SK-N-SH treated with all-trans-retinoic acid at 6 μM for 48 hours (cell line): ENCODE results near the gene CAMK2B.
A peak's percentile ranks its signal among the peaks of the same experiment; 100 is the strongest.

Experiments used
- ATAC-seq: fragments of 200-7000 bp; cut with Tn5 transposase; 3 replicates; pipeline ENCODE4 v1.9.1; 2020; ENCODE audit warnings: mild to moderate bottlenecking, moderate library complexity
- BACH2 ChIP-seq: fragments of 250-450 bp; sonication (Bioruptor Pico); IDR thresholded peaks from 2 replicates; pipeline ENCODE4 v1.9.0; 2021; ENCODE audit warnings: mild to moderate bottlenecking, borderline replicate concordance
- CSRNP3 ChIP-seq: fragments of 250-450 bp; sonication (Bioruptor Pico); IDR thresholded peaks from 2 replicates; pipeline ENCODE4 v1.5.1; 2021; ENCODE audit warnings: mild to moderate bottlenecking, moderate library complexity
- ESRRG ChIP-seq: fragments of 250-450 bp; sonication (Bioruptor Pico); IDR thresholded peaks from 2 replicates; pipeline ENCODE4 v1.6.1; 2021; ENCODE audit warnings: mild to moderate bottlenecking
- GLIS3 ChIP-seq: fragments of 250-450 bp; sonication (Bioruptor Pico); IDR thresholded peaks from 2 replicates; pipeline ENCODE4 v1.5.0; 2020; ENCODE audit warnings: mild to moderate bottlenecking, moderate library complexity
- ISL1 ChIP-seq: fragments of 250-450 bp; sonication (Bioruptor Pico); IDR thresholded peaks from 2 replicates; pipeline ENCODE4 v2.1.2; 2022; ENCODE audit warnings: mild to moderate bottlenecking, moderate library complexity
- OSR1 ChIP-seq: fragments of 250-450 bp; sonication (Bioruptor Pico); IDR thresholded peaks from 2 replicates; pipeline ENCODE4 v1.8.0; 2022; ENCODE audit warnings: moderate library complexity, mild to moderate bottlenecking, inconsistent platforms
- PPARA ChIP-seq: fragments of 250-450 bp; sonication (Bioruptor Pico); IDR thresholded peaks from 2 replicates; pipeline ENCODE4 v1.5.0; 2020; ENCODE audit warnings: mild to moderate bottlenecking, borderline replicate concordance
- RARB ChIP-seq: fragments of 250-450 bp; sonication (Bioruptor Pico); IDR thresholded peaks from 2 replicates; pipeline ENCODE4 v1.8.0; 2021; ENCODE audit warnings: mild to moderate bottlenecking, moderate library complexity
- SNAI2 ChIP-seq: fragments of 250-450 bp; sonication (Bioruptor Pico); IDR thresholded peaks from 2 replicates; pipeline ENCODE4 v1.5.0; 2020; ENCODE audit warnings: mild to moderate bottlenecking, moderate library complexity
- TCF4 ChIP-seq: fragments of 250-450 bp; sonication (Bioruptor Pico); IDR thresholded peaks from 2 replicates; pipeline ENCODE4 v1.8.0; 2021; ENCODE audit warnings: mild to moderate bottlenecking, moderate library complexity, borderline replicate concordance
- TOX ChIP-seq: fragments of 250-450 bp; sonication (Bioruptor Pico); IDR thresholded peaks from 2 replicates; pipeline ENCODE4 v1.8.0; 2021; ENCODE audit warnings: mild to moderate bottlenecking, moderate library complexity, borderline replicate concordance
- TSHZ2 ChIP-seq: fragments of 250-450 bp; sonication (Bioruptor Pico); IDR thresholded peaks from 2 replicates; pipeline ENCODE4 v1.5.0; 2020; ENCODE audit warnings: mild to moderate bottlenecking, moderate library complexity
- ZC3H10 ChIP-seq: fragments of 250-450 bp; sonication (Bioruptor Pico); IDR thresholded peaks from 2 replicates; pipeline ENCODE4 v1.5.1; 2021; ENCODE audit warnings: mild to moderate bottlenecking, moderate library complexity
- ZFP3 ChIP-seq: fragments of 250-450 bp; sonication (Bioruptor Pico); IDR thresholded peaks from 2 replicates; pipeline ENCODE4 v1.5.0; 2020; ENCODE audit warnings: mild to moderate bottlenecking, moderate library complexity
- ZFP30 ChIP-seq: fragments of 450-650 bp; formaldehyde crosslinking; IDR thresholded peaks from 2 replicates; pipeline ENCODE4 v1.5.0; 2022; ENCODE audit warnings: mild to moderate bottlenecking, moderate library complexity
- ZNF70 ChIP-seq: fragments of 450-650 bp; formaldehyde crosslinking; IDR thresholded peaks from 2 replicates; pipeline ENCODE4 v1.5.0; 2020; ENCODE audit warnings: mild to moderate bottlenecking, moderate library complexity
- ZNF8 ChIP-seq: fragments of 450-650 bp; formaldehyde crosslinking; IDR thresholded peaks from 2 replicates; pipeline ENCODE4 v1.5.0; 2020; ENCODE audit warnings: mild to moderate bottlenecking, moderate library complexity

CAMK2B gene

GRCh38 chr7:44291066-44291732 is 34.2 kb downstream of the CAMK2B start:
- no peak for ATAC-seq
- TF ChIP-seq BACH2 (no peak), CSRNP3 (CRISPR knock-in tag) (no peak), RARB (no peak)

DNA sequence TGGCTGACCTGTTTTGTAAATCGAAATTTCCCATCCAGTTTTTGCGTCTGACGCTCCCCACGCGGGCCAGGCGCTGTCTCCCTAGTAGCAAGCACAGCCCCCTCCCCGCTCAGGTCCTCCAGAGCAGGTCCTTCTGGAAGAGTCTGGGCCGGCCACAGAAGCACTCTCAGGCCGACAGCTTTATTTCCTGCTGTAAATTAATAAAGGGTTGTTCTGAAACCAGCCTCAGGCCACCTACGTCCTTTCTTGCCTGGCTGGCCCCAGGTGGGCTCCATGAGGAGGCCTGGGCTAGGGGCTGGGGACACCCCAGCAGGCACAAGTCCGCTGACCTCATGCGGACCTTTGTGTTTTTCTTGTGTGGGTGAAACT is 35.2 kb downstream of the CAMK2B start:
- no peak for TF ChIP-seq ZFP3 (CRISPR knock-in tag)
- TF ChIP-seq ESRRG (CRISPR knock-in tag) = no peak
- TF ChIP-seq ISL1 = no peak
- TF ChIP-seq TSHZ2 (CRISPR knock-in tag) = no peak
- TF ChIP-seq, all 23 proteins: peak for 0
- no peak for ATAC-seq

GRCh38 chr7:44289341-44290251 is 35.8 kb downstream of the CAMK2B start:
- 0 out of 3 replicates have a peak, but pooled peaks have one; percentile 10 for ATAC-seq
- no peak for TF ChIP-seq ESRRG (CRISPR knock-in tag)
- TF ChIP-seq OSR1 (CRISPR knock-in tag) = no peak
- TF ChIP-seq ZC3H10 = no peak
- TF ChIP-seq RARB = no peak
- no peak for TF ChIP-seq ZFP30 (CRISPR knock-in tag)
- no peak for TF ChIP-seq ISL1
- TF ChIP-seq ZNF70 (CRISPR knock-in tag) = no peak
- TF ChIP-seq BACH2 = no peak
- TF ChIP-seq TSHZ2 (CRISPR knock-in tag) = no peak
- TF ChIP-seq, all 23 proteins: peak for 0

GRCh38 chr7:44288811-44289340 is 36.5 kb downstream of the CAMK2B start:
- ATAC-seq = no peak
- no peak for TF ChIP-seq PPARA (CRISPR knock-in tag)
- no peak for TF ChIP-seq SNAI2 (CRISPR knock-in tag)
- no peak for TF ChIP-seq CSRNP3 (CRISPR knock-in tag)
- TF ChIP-seq GLIS3 (CRISPR knock-in tag) = no peak
- TF ChIP-seq ZNF8 (CRISPR knock-in tag) = no peak
- no peak for TF ChIP-seq TCF4 (CRISPR knock-in tag)
- no peak for TF ChIP-seq TOX (CRISPR knock-in tag)
- no peak for TF ChIP-seq ZFP3 (CRISPR knock-in tag)
- no peak for TF ChIP-seq ISL1
- no peak for TF ChIP-seq OSR1 (CRISPR knock-in tag)
